Measurements from ENCODE around the gene MMS19.
"Not testable (repeated sequence)": the region's sequence is repeated elsewhere in the genome, so short reads cannot be mapped to it uniquely, and the experiment has no call there.

Gene MMS19

DNA sequence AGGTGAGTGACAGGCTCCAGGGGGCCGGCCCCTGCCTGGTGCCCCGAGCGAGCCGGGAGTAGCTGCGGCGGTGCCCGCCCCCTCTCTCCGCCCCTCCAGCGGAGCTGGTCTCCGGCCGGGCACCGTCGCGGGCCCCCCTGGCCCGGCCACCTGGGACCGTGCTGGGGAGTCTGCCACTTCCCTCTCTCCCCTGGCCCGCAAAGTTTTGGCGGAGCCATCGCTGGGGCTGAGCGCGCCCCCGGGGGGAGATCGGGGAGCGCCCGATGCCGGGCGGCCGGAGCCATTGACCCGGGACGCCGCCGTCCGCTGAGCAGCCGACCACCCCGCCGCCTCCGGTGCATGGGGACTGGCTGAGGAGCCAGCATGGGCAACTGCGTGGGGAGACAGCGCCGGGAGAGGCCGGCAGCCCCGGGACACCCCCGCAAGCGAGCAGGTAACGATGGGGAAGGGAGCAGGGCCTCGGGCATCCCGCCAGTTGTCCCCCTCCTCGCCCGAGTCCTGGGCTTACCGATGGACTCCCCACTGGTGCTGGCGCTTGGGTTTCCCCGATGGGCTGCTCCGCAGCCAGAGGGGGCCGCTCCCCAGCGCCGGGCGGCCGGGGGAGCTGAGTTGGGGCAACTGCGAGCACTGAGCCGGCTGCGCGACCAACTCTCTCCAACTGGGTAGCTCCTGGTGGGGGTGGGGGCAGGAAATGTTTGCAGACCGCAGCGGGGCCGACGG is 779 bp upstream of the MMS19 start, which contains the start of gene UBTD1:
Gene UBTD1, plus strand, starts transcription at position 84 of the 720 bp plus-strand sequence. Its CDS starts 280 bp downstream, at position 364.
- no peak for DNase-seq

- DNase-seq, result peak; percentile 10
These were observed 598 bp downstream of the MMS19 start for GRCh38 chr10:97497572-97498075.

DNA sequence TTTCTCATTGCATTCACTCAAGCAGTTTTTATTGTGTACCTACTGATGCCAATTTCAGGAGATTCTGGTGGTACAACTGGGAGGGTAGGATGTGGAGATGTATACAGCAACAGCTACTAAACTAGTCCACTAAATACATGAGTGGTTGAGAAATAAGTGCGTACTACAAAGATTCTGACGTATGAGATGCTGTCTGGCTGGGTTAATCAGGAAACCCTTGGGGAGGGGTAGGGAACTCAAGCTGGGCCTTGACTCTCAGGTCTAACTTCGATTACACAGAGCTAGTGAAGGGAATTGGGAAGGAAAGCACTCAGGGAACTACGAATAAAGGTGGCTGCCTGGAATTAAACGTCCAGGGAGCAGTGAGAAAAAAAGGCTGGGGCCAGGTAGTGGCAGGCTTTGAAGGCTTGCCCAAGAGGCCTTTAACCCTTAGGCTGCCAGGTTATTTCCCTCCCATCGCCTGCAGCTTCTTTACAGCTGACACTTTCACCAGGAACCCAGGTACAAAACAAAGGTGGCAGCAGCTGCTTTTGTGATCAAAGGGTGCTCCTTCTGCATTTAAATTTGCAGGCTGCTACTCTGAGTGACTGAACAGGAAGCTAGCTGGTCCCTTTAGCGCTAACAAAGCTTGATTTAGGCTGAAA is 3.2 kb downstream of the MMS19 start:
- no peak for DNase-seq

GRCh38 chr10:97494151-97494550 is 4.1 kb downstream of the MMS19 start:
- no peak for DNase-seq

GRCh38 chr10:97490592-97490991 is 7.6 kb downstream of the MMS19 start:
- no peak for DNase-seq

DNA sequence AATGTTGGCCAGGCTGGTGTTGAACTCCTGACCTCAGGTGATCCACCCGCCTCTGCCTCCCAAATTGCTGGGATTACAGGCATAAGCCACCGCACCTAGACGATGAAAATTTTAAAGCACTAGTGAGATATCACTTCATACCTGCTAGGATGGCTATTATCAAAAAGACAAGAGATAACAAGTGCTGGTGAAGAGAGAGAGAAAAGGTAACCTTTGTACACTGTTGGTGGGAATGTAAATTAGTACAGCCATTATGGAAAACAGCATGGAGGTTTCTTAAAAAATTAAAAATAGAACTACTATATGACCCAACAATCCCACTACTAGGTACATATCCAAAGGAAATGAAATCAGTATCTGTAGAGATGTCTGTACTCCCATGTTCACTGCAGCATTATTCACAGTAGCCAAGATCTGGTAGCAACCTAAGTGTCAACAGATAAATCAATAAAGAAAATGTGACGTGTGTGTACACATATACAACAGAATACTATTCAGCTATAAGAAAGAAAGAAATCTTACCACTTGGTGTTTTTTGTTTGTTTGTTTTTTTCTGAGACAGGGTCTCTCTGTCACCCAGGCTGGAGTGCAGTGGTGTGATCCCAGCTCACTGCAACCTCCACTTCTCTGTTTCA is 12.5 kb downstream of the MMS19 start:
- DNase-seq, result no peak

DNA sequence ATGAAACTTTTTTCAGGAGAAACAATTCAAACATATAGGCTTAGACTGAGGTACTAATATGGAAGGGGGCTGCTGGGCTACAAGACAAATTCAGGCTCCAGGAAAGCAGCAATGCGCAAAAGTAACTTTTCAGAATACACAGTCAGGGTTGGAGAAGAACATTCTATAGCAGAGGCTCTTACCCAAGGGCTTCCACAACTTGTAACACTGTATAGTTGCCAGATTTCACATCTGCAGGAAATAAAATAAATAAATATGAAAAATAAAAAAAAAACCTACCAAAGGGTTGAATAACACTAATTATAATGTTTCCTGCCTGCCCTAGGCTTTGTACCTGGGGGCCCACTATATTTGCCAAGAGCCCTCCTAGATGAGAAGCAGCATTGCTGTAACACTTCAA is 14.3 kb downstream of the MMS19 start:
- DNase-seq, result no peak

GRCh38 chr10:97483506-97483905 is 14.7 kb downstream of the MMS19 start:
- DNase-seq, result no peak

GRCh38 chr10:97482381-97482780 is 15.8 kb downstream of the MMS19 start:
- DNase-seq, result no peak

GRCh38 chr10:97481071-97481470 is 17.2 kb downstream of the MMS19 start:
- no peak for DNase-seq

- DNase-seq, result no peak
These were observed 18.3 kb downstream of the MMS19 start for GRCh38 chr10:97479939-97480338.

DNA sequence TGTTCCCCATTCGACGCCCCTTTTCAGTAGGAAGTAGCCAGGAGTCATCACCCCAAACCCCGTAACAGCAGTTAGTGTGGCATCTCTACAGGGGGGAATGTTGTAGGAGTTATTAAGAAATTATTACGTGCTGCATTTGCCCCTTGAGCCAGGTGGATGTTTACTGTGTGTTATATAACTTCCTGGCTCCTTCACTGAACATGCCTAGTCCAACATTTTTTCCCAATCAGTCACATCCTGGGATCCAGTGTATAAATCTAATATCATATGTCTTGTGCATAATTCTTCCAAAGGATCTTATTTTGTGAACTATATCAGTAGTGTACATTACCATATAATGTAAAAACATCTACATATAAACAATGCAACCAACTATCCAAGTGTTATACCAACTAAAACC is 18.8 kb downstream of the MMS19 start:
- DNase-seq, result not testable (repeated sequence)

GRCh38 chr10:97475936-97476594 is 22.2 kb downstream of the MMS19 start:
- no peak for DNase-seq

DNA sequence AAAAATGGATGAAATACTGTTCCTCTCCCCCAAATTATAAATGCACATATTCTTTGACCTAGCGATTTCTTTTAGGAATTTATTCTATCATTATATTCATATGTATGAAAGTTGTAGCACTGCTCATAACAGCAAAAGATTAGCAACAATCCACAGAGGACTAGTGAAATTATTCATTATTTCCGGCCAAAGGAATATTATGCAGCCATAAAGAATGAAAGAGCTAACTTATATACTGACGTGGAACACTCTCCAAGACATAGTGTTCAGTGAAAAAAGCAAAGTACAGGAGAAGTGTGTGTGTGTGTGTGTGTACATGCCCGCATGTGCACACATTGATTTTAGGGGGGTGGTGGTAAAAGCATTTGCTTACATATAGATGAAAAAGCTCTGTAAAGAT is 23.3 kb downstream of the MMS19 start:
- no peak for DNase-seq

GRCh38 chr10:97468781-97469180 is 29.4 kb downstream of the MMS19 start:
- not testable (repeated sequence) for DNase-seq

DNA sequence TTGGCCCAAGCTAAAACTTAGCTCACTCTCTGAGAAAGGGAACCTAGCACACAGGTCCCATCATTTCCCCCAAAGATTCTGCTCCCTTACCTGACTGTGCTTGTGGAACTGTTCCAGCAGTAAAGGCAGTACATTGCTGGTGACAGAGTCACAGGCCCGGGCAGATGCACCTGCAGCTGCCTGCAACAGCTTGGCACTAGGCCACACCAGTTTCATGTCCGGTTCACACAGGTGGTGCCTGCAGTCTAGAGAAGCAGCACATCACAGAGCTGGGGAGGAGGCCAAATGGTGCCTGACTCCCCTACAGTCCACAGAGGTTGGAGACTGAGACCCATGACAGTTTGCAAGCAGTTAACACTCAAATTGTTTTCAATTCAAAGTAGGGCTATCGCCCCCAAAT is 30.1 kb downstream of the MMS19 start:
- DNase-seq, result no peak

DNA sequence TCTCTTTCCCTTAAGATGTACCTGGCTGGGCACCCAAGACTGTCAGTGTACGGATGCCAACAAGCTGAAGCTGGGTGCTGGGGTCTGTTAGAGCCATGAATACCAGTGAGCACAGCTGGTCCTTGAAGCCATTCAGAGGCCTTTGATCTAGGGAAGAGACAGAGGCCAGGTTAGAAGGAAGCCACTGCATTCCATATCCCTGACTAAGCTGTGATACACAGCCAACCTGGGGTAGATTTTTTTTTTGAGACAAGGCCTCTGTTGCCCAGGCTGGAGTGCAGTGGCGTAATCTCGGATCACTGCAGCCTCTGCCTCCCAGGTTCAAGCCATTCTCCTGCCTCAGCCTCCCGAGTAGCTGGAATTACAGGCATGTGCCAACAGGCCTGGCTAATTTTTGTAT is 31.5 kb downstream of the MMS19 start:
- DNase-seq, result no peak

DNA sequence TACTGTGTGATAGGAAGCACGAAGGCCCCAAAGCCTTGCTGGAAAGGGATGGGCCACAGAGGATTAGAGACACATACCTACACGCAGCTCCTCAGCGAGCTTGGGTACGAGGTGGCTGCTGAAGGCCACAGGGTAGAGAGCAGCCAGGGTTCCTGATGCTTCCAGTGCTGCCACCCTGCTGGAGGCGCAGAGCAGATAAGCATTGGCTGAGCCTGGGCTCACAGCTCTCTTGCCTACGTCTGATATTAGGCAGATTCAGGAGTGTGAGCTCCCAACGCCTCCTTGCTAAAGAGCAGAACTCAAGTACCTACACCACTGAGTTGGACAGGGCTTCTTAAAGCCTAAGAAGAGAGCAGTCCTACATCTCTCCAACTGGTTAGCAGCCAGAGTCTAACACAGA is 32.2 kb downstream of the MMS19 start:
- no peak for DNase-seq

- no peak for DNase-seq
These were observed 34.0 kb downstream of the MMS19 start for GRCh38 chr10:97464226-97464625.

DNA sequence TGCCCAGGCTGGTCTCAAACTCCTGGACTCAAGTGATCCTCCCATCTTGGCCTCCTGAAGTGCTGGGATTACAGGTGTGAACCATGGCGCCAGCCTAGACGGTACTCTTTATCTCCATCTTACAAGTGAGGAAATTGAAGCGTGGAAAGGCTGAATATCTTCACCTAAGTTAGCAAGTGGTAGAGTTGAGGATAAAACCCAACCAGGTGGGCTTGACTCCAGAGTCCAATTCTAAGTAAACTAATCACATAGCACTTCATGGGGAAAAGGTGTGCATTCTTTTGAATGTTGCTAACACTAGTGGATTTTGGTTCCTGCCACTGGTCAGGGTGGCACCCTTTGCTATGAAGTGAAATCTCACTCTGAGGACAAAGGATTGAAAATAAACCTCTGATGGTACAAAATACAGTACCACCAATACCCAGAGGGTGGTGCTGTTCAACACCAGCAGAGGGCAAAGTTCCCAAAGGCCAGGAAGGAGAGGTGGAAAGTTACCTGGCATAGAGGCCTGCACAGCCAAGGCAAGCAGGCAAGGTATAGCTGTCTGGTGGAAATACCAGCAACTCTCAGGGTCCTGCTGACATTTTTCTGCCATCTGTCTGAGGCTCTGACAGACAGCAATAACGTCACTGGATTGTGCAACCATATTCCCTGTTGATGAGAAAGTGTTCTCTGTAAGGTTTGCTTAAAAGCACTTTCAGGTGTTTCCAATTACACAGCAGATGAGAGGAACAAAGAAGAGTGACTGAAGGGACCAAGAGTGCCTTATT is 34.7 kb downstream of the MMS19 start:
- DNase-seq, result peak; percentile 18

DNA sequence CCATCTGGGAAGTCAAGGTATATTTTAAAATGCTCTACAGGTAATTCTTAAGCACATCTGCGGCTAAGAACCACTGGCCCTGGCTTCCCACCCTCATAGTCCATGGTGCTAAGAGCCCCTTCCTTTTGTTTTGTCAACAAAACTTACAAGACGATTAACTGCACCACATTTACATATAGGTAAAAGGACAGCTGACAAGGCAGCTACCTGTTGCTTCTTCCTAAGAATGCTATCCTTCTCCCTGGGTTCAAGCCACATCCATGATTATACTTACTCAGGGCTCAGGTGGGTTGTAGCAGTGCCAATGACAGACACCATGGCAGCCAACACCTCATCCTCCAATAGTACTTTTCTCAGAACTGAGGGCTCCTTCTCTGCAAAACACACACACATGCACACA is 35.9 kb downstream of the MMS19 start:
- no peak for DNase-seq

- no peak for DNase-seq
These were observed 38.3 kb downstream of the MMS19 start for GRCh38 chr10:97459933-97460332.

DNA sequence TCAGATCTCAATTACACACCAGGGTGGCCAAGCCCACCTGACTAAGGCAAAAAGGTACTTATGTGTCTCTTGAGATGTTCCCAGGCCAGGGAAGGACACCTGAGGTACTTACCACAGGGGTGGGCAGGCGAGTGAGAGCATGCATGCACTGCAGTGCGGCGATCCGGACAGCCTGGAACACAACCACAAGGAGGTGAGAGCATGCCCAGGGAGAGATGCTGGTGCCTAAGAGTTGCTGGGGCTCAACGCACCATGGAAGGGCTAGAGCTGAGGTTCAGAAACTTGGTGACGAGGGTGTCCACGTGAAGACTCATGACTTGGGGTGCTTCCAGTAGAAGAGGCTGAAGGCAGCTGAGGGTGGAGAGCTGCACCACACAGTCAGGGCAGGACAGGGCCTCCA is 39.1 kb downstream of the MMS19 start:
- DNase-seq, result no peak

Data from DMS79 treated with DMSO at 0.1 percent for 48 hours (cell line).